SK-N-MC (cell line): ENCODE results near the gene PTPN12.

ENCODE experiments used
- EZH2 ChIP-seq: fragments of 200-600 bp; sonication (generic); IDR thresholded peaks from one replicate; pipeline ENCODE4 v1.6.1; 2017; ENCODE audit warnings: antibody characterized with exemption
- POLR2AphosphoS5 ChIP-seq: IDR thresholded peaks from 2 replicates; pipeline ENCODE4 v1.6.1; 2012; ENCODE audit warnings: mild to moderate bottlenecking, low read depth, low read length, borderline replicate concordance

GRCh38 chr7:77576856-77577255 lies 39.8 kb downstream of the PTPN12 start:
- TF ChIP-seq EZH2 (no peak), POLR2AphosphoS5 (no peak)
